GM19240 (cell line): Measurements from ENCODE around the gene STYXL1.

Experiments used
- DNase-seq: peaks from one replicate; pipeline ENCODE4 v3.0.0; 2011; ENCODE audit warnings: low spot score; ENCODE audit not compliant: insufficient read length

The STYXL1 gene

GRCh38 chr7:75957021-75957736 is 90.6 kb downstream of the STYXL1 start:
- no peak for DNase-seq

- DNase-seq, result no peak
Measured at GRCh38 chr7:75955331-75955955, 92.4 kb downstream of the STYXL1 start.

- no peak for DNase-seq
Measured at GRCh38 chr7:75953931-75954330, 93.9 kb downstream of the STYXL1 start.

- DNase-seq, result no peak
Measured at GRCh38 chr7:75953431-75953830, 94.4 kb downstream of the STYXL1 start.

GRCh38 chr7:75951506-75951905 is 96.3 kb downstream of the STYXL1 start:
- no peak for DNase-seq

- no peak for DNase-seq
Measured at GRCh38 chr7:75950111-75950681, 97.6 kb downstream of the STYXL1 start.

GRCh38 chr7:75948179-75948578 is 99.6 kb downstream of the STYXL1 start:
- DNase-seq, result no peak
